Spinal cord (tissue), 10 donors: ENCODE results near the gene FAM8A1. TPM values are rescaled to one million over a fixed set of nuclear protein-coding genes. Genes with fewer than 3 reads are reported as not detected.

ENCODE experiments used
- DNase-seq, 6 donors: peaks; one replicate each; pipeline versions ENCODE4 v3.0.0 to v3.0.0-alpha.2; 2013 to 2015; ENCODE audit warnings: low spot score in 6 of 6, low read depth in 4 of 6
- H3K27ac ChIP-seq: one replicate; pipeline ENCODE4 v1.5.1; 2013; ENCODE audit warnings: low read depth, low read length, control low read depth
- H3K27me3 ChIP-seq: one replicate; pipeline ENCODE4 v1.6.1; 2013; ENCODE audit warnings: low read length; ENCODE audit not compliant: control insufficient read depth, insufficient read depth
- H3K36me3 ChIP-seq: one replicate; pipeline ENCODE4 v1.6.1; 2013; ENCODE audit warnings: low read length; ENCODE audit not compliant: control insufficient read depth, insufficient read depth
- H3K4me1 ChIP-seq: one replicate; pipeline ENCODE4 v1.6.1; 2013; ENCODE audit warnings: low read length; ENCODE audit not compliant: control insufficient read depth, insufficient read depth
- H3K4me3 ChIP-seq: one replicate; pipeline ENCODE4 v1.5.1; 2013; ENCODE audit warnings: low read depth, low read length, control low read depth
- H3K9me3 ChIP-seq: one replicate; pipeline ENCODE4 v1.6.1; 2013; ENCODE audit warnings: low read length; ENCODE audit not compliant: control insufficient read depth, insufficient read depth
- WGBS: methylation state at CpG from one replicate; pipeline ENCODE4 v1.1.5; 2013; ENCODE audit warnings: missing lambda C conversion rate; ENCODE audit not compliant: insufficient coverage; 5-methylcytosine and 5-hydroxymethylcytosine counted together
- polyA plus RNA-seq, 2 donors: library from polyadenylated mRNA; unstranded; fragments of 120-200 nt; gene quantifications; one replicate each; pipeline ENCODE4 v1.2.1, GENCODE V29; 2013; ENCODE audit not compliant: insufficient read length in 2 of 2
- small RNA-seq: library from RNA; depleted of rRNA; stranded (forward); fragments of <200 nt; gene quantifications from one replicate; pipeline ENCODE3, GENCODE V24; 2014; ENCODE audit warnings: low replicate concordance
- total RNA-seq, 2 donors: library from RNA; depleted of rRNA in 1 of 2; stranded (reverse); fragments of 120-200 nt in 1 of 2; fragments of >200 nt in 1 of 2; gene quantifications; one replicate each; pipeline versions ENCODE4 v1.2.3 to v1.2.4, GENCODE V29; 2013 to 2014
- donor health status: healthy.

Gene FAM8A1
- total and polyA plus RNA-seq, 4 donors: 43.7 to 79.2 (median 59.5) TPM

DNA sequence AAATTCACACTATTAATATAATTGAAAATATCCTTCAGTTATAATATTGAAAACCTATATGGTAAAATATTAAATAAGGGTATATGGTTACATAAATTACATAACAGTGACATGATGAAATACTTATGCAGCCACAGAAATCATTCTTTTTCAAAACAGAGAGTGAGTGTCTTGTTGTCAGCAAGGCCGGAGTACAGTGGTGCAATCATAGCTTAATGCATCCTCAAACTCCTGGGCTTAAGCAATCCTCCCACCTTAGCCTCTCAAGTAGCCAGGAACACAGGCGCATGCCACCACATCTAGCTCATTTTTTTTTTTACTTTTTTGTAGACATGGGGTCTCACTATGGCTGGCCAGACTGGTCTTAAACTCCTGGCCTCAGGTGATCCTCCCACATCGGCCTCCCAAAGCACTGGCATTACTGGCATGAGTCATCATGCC lies 40.4 kb downstream of the FAM8A1 start:
- H3K4me1 ChIP-seq: no peaks in the 10 kb centered on the region
- DNase-seq: no peak
- H3K27me3 ChIP-seq: no peaks in the 10 kb centered on the region
- peaks cover 26% of the 10 kb centered on the region for H3K36me3 ChIP-seq
- no peak overlapping the region for H3K27ac ChIP-seq
- no peak overlapping the region for H3K4me3 ChIP-seq
- no peaks in the 10 kb centered on the region for H3K9me3 ChIP-seq
- 58% methylated on average over 2 of the region's 3 CpGs for WGBS

DNA sequence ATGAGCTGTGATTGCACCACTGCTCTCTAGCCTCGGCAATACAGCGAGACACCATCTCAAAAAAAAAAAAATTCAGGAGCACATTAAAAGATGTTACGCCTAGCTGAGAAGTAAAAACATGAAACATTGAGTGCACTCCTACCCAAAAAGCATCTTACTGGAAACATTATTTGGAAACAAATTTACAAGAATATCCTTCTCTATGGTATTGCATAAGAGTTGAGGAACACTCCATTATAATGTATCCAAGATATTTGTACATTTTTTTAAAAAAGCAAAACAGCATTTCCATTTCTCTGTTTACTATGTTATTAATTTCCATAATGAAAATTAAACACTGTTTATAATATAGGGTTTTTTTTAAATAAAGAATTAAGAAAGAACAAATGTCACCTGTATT lies 48.6 kb downstream of the FAM8A1 start:
- Histone ChIP-seq H3K27ac (no peak overlapping the region), H3K4me3 (no peak overlapping the region)
- no CpG with 5 or more reads among the region's 3 CpGs for WGBS

DNA sequence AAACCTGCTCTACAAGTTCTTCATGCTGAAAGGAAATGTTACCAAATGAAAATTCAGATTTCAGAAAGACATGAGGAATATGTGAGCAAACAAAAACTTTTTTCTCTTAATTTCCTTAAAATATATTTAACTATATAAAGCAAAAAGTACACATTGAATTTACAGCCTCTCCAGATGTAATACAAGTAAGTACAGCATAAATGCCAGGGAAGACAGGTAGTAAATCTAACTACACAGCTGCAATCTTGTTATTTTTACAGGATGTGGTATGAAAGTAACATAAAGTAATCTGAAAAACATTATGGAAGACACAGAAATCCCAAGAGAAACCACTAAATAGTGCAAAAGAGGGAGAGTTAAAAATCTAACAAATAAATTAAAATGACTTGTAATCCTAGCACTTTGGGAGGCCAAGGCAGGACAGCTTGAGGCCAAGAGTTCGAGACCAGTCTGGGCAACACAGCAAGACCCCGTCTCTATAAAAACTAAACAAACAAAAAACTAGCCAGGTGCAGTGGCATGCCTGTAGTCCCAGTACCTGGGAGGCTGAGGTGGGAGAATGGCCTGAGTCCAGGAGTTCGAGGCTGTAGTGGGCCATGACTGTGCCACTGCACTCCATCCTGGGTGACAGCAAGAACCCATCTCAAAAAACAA lies 50.7 kb downstream of the FAM8A1 start:
- Histone ChIP-seq H3K36me3 (peaks cover 23% of the 10 kb centered on the region), H3K4me1 (no peaks in the 10 kb centered on the region), H3K27me3 (no peaks in the 10 kb centered on the region), H3K9me3 (no peaks in the 10 kb centered on the region), H3K4me3 (no peak overlapping the region), H3K27ac (no peak overlapping the region)
- no peak for DNase-seq
- WGBS: no CpG with 5 or more reads among the region's 3 CpGs

More for the DNA sequence above, 48.6 kb downstream of the FAM8A1 start:
- Histone ChIP-seq H3K4me1 (no peaks in the 10 kb centered on the region), H3K36me3 (peaks cover 33% of the 10 kb centered on the region), H3K9me3 (no peaks in the 10 kb centered on the region), H3K27me3 (no peaks in the 10 kb centered on the region)
- no peak for DNase-seq

DNA sequence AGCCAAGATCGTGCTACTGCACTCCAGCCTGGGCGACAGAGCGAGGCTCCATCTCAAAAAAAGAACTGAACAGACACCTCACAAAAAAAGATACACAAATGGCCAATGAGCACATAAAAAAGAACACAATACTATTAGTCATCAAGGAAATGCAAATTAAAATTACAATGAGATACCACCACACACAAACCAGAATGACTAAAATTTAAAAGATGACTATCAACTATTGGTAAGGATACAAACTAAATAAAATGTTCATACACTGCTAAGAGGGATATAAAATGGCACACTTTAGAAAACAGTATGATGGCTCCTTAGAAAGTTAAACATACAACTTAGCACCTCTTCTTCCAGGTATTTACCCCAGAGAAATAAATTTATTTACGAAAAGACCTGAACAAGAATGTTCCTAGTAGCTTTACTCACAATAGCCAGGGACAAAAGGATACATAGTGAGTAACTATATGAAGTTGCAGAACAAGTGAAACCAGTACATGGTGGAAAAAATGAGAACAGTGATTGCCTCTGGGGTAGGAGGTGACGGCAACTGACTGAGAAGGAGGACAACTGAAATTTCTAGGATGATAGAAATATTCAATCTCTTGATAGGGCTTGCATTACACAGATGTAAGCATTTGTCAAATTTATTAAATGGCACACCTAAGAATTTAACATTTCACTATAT lies 53.2 kb downstream of the FAM8A1 start:
- 100% methylated on average over 1 of the region's 5 CpGs for WGBS
- H3K4me3 ChIP-seq: no peak overlapping the region
- no peak overlapping the region for H3K27ac ChIP-seq
- no peaks in the 10 kb centered on the region for H3K4me1 ChIP-seq
- H3K9me3 ChIP-seq: no peaks in the 10 kb centered on the region
- H3K36me3 ChIP-seq: peaks cover 20% of the 10 kb centered on the region
- no peak for DNase-seq
- no peaks in the 10 kb centered on the region for H3K27me3 ChIP-seq

DNA sequence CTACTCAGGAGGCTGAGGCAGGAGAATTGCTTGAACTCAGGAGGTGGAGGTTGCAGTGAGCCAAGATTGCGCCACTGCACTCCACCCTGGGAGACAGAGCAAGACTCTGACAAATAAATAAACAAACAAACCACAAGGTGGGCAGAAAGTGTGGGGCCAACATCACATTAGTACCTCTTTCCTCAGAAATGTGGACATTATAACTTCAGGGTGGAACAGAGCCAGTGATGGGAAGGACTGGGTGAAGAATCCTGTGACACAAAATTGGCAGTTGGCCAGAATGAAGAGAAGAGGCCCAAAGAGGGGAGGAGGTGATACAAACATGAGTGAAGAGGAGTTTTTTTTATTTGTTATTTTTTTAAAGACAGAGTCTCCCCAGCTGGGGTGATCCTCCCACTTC lies 56.0 kb downstream of the FAM8A1 start:
- H3K27ac ChIP-seq: no peak overlapping the region
- peaks cover 17% of the 10 kb centered on the region for H3K36me3 ChIP-seq
- H3K9me3 ChIP-seq: no peaks in the 10 kb centered on the region
- H3K4me3 ChIP-seq: no peak overlapping the region
- 100% methylated on average over 1 of the region's 1 CpG for WGBS
- H3K27me3 ChIP-seq: no peaks in the 10 kb centered on the region
- peak in 1 of 6 donors; percentile 6 for DNase-seq
- H3K4me1 ChIP-seq: no peaks in the 10 kb centered on the region

DNA sequence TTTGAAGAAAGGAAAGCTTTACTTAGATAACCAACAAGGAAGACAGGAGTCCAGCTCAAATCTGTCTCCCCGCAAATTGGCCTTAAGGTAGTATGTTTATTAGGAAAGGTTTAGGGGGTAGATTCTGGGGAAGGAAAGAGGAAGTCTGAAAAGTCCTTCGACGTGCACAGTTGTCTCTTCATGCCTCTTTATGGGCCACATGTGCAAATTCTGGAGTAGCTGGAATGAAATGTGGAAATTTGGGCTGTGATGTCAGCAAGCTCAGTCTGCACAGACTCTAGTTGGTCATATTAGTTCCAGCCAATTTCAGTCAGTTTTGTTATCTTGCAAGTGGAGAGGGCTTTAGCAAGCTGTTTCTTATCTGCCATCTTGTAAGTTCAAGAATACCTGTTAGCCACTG lies 56.5 kb downstream of the FAM8A1 start:
- H3K36me3 ChIP-seq: peaks cover 20% of the 10 kb centered on the region
- H3K9me3 ChIP-seq: no peaks in the 10 kb centered on the region
- H3K4me1 ChIP-seq: no peaks in the 10 kb centered on the region
- no peak overlapping the region for H3K4me3 ChIP-seq
- 86% methylated on average over 2 of the region's 3 CpGs for WGBS
- H3K27me3 ChIP-seq: no peaks in the 10 kb centered on the region
- no peak overlapping the region for H3K27ac ChIP-seq
- DNase-seq: no peak

Small RNA genes lying within 50 kb of the gene (small RNA-seq; reads per million reads assigned to genes)
- gene RNU6-190P: not detected
- gene SUMO2P13: not detected

Other genes starting within 250 kb of the FAM8A1 start
- gene CAP2, start 206.7 kb upstream of the FAM8A1 start, total RNA-seq: 10 to 100 TPM in 1 of 2 donors, 1 to 10 TPM in 1; 9.0 to 17.5 TPM
- gene CAP2, start 206.7 kb upstream of the FAM8A1 start, polyA plus RNA-seq: 10 to 100 TPM; 21.1 to 27.0 TPM
- gene NUP153, start 106.6 kb downstream of the FAM8A1 start, total RNA-seq: 10 to 100 TPM; 36.5 to 45.4 TPM
- gene NUP153, start 106.6 kb downstream of the FAM8A1 start, polyA plus RNA-seq: 10 to 100 TPM; 33.2 to 37.7 TPM